GM12878 (cell line): ENCODE results near the gene GRK2. TPM values are rescaled to one million over a fixed set of nuclear protein-coding genes. Genes with fewer than 3 reads are reported as not detected.

Experiments
- ATAC-seq: fragments of 200-7000 bp; cut with Tn5 transposase; 3 replicates; pipeline ENCODE4 v1.9.1; 2020; ENCODE audit warnings: mild to moderate bottlenecking, moderate library complexity
- BruUV-seq: library from RNA; stranded (reverse); fragments of 400-500 nt; replicated peaks from 2 replicates; lab custom pipeline; 2021; lab: Mats Ljungman, UMichigan
- CTCF ChIA-PET: fragments of 300-600 bp; sonication (Branson Sonifier 250); formaldehyde crosslinking; extraction: SDS; loops from one replicate; lab custom pipeline; 2021; ENCODE audit warnings: inconsistent platforms; lab: Yijun Ruan, JAX
- POLR2A ChIA-PET: fragments of 350-600 bp; formaldehyde crosslinking; extraction: SDS; loops from one replicate; lab custom pipeline; 2021; ENCODE audit warnings: inconsistent platforms; lab: Charles Lee
- RAD21 ChIA-PET: fragments of 300-600 bp; sonication (Branson Sonifier 250); formaldehyde crosslinking; loops from one replicate; lab custom pipeline; 2023; ENCODE audit warnings: antibody characterized with exemption; ENCODE audit not compliant: unreplicated experiment; lab: Charles Lee
- SMC1A ChIA-PET: fragments of 300-600 bp; sonication (Branson Sonifier 250); formaldehyde crosslinking; loops from one replicate; lab custom pipeline; 2023; ENCODE audit not compliant: unreplicated experiment, uncharacterized antibody; lab: Charles Lee
- DNase-seq: peaks from one replicate; pipeline ENCODE4 v3.0.0-alpha.2; 2011; ENCODE audit warnings: low read depth, low spot score
- FAIRE-seq: peaks from 3 replicates; lab custom pipeline; 2011; peaks lifted over from hg19 to GRCh38; lab: Jason Lieb, UNC
- H2AFZ ChIP-seq: 2 replicates; pipeline ENCODE4 v1.6.0; 2011; ENCODE audit warnings: low read depth, low read length, control low read depth; ENCODE audit not compliant: control insufficient read depth
- H3K27ac ChIP-seq: 2 replicates; pipeline ENCODE4 v1.5.1; 2011; ENCODE audit warnings: control low read depth; ENCODE audit not compliant: control insufficient read depth, insufficient read depth
- H3K27me3 ChIP-seq, 2 experiments: replicated peaks in 1 of 2; 2 replicates each; pipeline versions ENCODE4 v1.6.0 to v1.6.1; 2011; ENCODE audit warnings: low read length in 1 of 2; ENCODE audit not compliant: control insufficient read depth in 2 of 2, insufficient read depth in 2 of 2
- H3K36me3 ChIP-seq, 2 experiments: 2 replicates each; pipeline ENCODE4 v1.5.1; 2011; ENCODE audit warnings: low read length in 1 of 2; ENCODE audit not compliant: control insufficient read depth in 2 of 2, insufficient read depth in 2 of 2
- H3K4me1 ChIP-seq: 2 replicates; pipeline ENCODE4 v1.6.1; 2011; ENCODE audit warnings: mild to moderate bottlenecking, low read length, moderate library complexity, mixed read lengths; ENCODE audit not compliant: control insufficient read depth, insufficient read depth
- H3K4me2 ChIP-seq: 2 replicates; pipeline ENCODE4 v1.6.0; 2011; ENCODE audit warnings: control low read depth; ENCODE audit not compliant: control insufficient read depth, insufficient read depth
- H3K4me3 ChIP-seq: fragments of 200-600 bp; sonication (generic); 2 replicates; pipeline ENCODE4 v1.5.1; 2016
- H3K79me2 ChIP-seq: 2 replicates; pipeline ENCODE4 v1.6.0; 2011; ENCODE audit warnings: low read length; ENCODE audit not compliant: control insufficient read depth, insufficient read depth
- H3K9ac ChIP-seq: 2 replicates; pipeline ENCODE4 v1.8.0; 2011; ENCODE audit warnings: low read length, control low read depth, mixed read lengths; ENCODE audit not compliant: control insufficient read depth, insufficient read depth
- H3K9me3 ChIP-seq: replicated peaks from 3 replicates; pipeline ENCODE4 v1.5.1; 2011; ENCODE audit warnings: mild to moderate bottlenecking, low read length; ENCODE audit not compliant: control insufficient read depth, insufficient read depth
- H4K20me1 ChIP-seq: 2 replicates; pipeline ENCODE4 v1.6.0; 2011; ENCODE audit not compliant: control insufficient read depth, insufficient read depth
- BHLHE40 ChIP-seq, 2 experiments: fragments of 450-650 bp in 1 of 2; IDR thresholded peaks; 2 replicates each; pipeline ENCODE4 v1.6.1; 2011 to 2017; ENCODE audit warnings: low read depth in 2 of 2, borderline replicate concordance in 1 of 2, improper control_type of control experiment in 1 of 2, low read length in 1 of 2, mild to moderate bottlenecking in 1 of 2
- EZH2 ChIP-seq: IDR thresholded peaks from 2 replicates; pipeline ENCODE4 v1.6.1; 2012; ENCODE audit warnings: low read depth, mild to moderate bottlenecking, control low read depth, inconsistent platforms, low read length, borderline replicate concordance; ENCODE audit not compliant: control insufficient read depth
- JUNB ChIP-seq: IDR thresholded peaks from 2 replicates; pipeline ENCODE4 v1.6.1; 2016; ENCODE audit warnings: antibody characterized with exemption, mild to moderate bottlenecking
- RELB ChIP-seq: fragments of 450-650 bp; IDR thresholded peaks from 2 replicates; pipeline ENCODE4 v1.6.1; 2017; ENCODE audit warnings: low read depth, mild to moderate bottlenecking, moderate library complexity
- SP1 ChIP-seq: IDR thresholded peaks from one replicate; pipeline ENCODE4 v1.6.1; 2011; ENCODE audit warnings: low read depth, low read length
- ZBED1 ChIP-seq: IDR thresholded peaks from 2 replicates; pipeline ENCODE4 v1.6.1; 2016; ENCODE audit warnings: borderline replicate concordance
- ZBTB11 ChIP-seq: fragments of 450-650 bp; formaldehyde crosslinking; IDR thresholded peaks from 2 replicates; pipeline ENCODE4 v1.5.0; 2022; ENCODE audit warnings: mild to moderate bottlenecking, missing genetic modification characterization
- ZBTB4 ChIP-seq: fragments of 450-650 bp; formaldehyde crosslinking; IDR thresholded peaks from 2 replicates; pipeline ENCODE4 v1.4.0; 2022; ENCODE audit warnings: mild to moderate bottlenecking, moderate library complexity
- ZNF207 ChIP-seq: fragments of 450-650 bp; IDR thresholded peaks from 2 replicates; pipeline ENCODE4 v1.6.1; 2014; ENCODE audit warnings: antibody characterized with exemption, mild to moderate bottlenecking, borderline replicate concordance
- ZZZ3 ChIP-seq: IDR thresholded peaks from 2 replicates; pipeline ENCODE4 v1.6.1; 2011; ENCODE audit warnings: low read depth; ENCODE audit not compliant: control insufficient read depth, insufficient read length
- WGBS: methylation state at CpG from one replicate; pipeline ENCODE4 v1.1.6; 2016; ENCODE audit warnings: low lambda C conversion rate; ENCODE audit not compliant: insufficient replicate concordance, insufficient coverage; ENCODE audit errors: missing lambda C conversion rate; 5-methylcytosine and 5-hydroxymethylcytosine counted together
- in situ Hi-C: fragments of 300-500 bp; cut with MboI; formaldehyde crosslinking; loops from 9 replicates; pipeline ENCODE4 v1.14.3; 2018; ENCODE audit warnings: mixed read lengths
- intact Hi-C: fragments of 100-400 bp; cut with micrococcal nuclease; formaldehyde crosslinking; loops from one replicate; pipeline ENCODE4 v1.14.2; 2022; ENCODE audit not compliant: unreplicated experiment
- polyA plus RNA-seq, 11 experiments: library from polyadenylated mRNA; depleted of rRNA in 4 of 11; unstranded in 6 of 11; stranded (reverse) in 5 of 11; fragments of >200 nt; fragmentation: Nextera tagmentation in 4 of 11; fragmentation: Illumina TruSeq in 1 of 11; extraction: Ambion mirVana in 4 of 11; extraction: Trizol in 1 of 11; gene quantifications; 1 replicate in 1 of 11; 2 replicates in 10 of 11; pipeline versions ENCODE4 v1.2.1 to v1.2.3, GENCODE V29; 2011 to 2016; ENCODE audit warnings: inconsistent platforms in 2 of 11, missing spikeins in 2 of 11, low read depth in 1 of 11
- total RNA-seq, 4 experiments: library from RNA; depleted of rRNA in 3 of 4; stranded (reverse); fragments of >200 nt in 3 of 4; fragmentation: Illumina TruSeq in 1 of 4; extraction: Trizol in 1 of 4; gene quantifications; 2 replicates each; pipeline versions ENCODE4 v1.2.1 to v1.2.3, GENCODE V29; 2013 to 2021

The GRK2 gene
- total and polyA plus RNA-seq, 10 of the 15 experiments (the other 5 are each of a cell fraction or from before 2014, with no cell fraction given), result 1.0 to 160 (median 66.1) TPM

GRCh38 chr11:67299471-67300191, 33.4 kb downstream of the GRK2 start:
- no peak overlapping the region for H3K9ac ChIP-seq
- no peaks in the 10 kb centered on the region for H4K20me1 ChIP-seq
- no TSS peak for BruUV-seq
- in situ Hi-C loops, result no loop called here
- no peak for FAIRE-seq
- 97% methylated on average over 29 of the region's 29 CpGs for WGBS
- H3K36me3 ChIP-seq, result peaks cover 11 to 22% of the 10 kb centered on the region in 2 experiments
- H3K79me2 ChIP-seq, result no peaks in the 10 kb centered on the region; the same call in 1 of the 2 replicates
- no peak for TF ChIP-seq RELB
- TF ChIP-seq ZBTB4 (CRISPR knock-in tag), result no peak
- TF ChIP-seq ZBTB11 (CRISPR knock-in tag), result no peak
- no peak for TF ChIP-seq ZNF207
- TF ChIP-seq ZZZ3, result no peak
- TF ChIP-seq JUNB, result no peak
- no peak for TF ChIP-seq ZBED1
- no peak for TF ChIP-seq EZH2
- TF ChIP-seq SP1, result no peak
- no peak for TF ChIP-seq BHLHE40 (IDR thresholded peaks at IDR 0.05; ENCODE audit: borderline replicate concordance in 1 of 2, low read depth in 2 of 2, low read length in 1 of 2)
- TF ChIP-seq, all 136 proteins: peak for 0
- ATAC-seq (no peak), DNase-seq (no peak)
- ChIA-PET POLR2A (no interaction called here), CTCF (no interaction called here), RAD21 (interaction anchor here (0.5 kb wide), 1 partner anchor 17 kb away, joined by 3 read pairs; no protein-coding TSS in a partner anchor), SMC1A (no interaction called here)
- Histone ChIP-seq H3K4me3 (no peak overlapping the region), H3K4me2 (no peak overlapping the region), H3K4me1 (no peaks in the 10 kb centered on the region), H3K9me3 (peaks cover 10% of the 10 kb centered on the region; the same call in 2 of the 3 replicates), H2AFZ (no peak overlapping the region), H3K27ac (no peak overlapping the region), H3K27me3 (no peaks in the 10 kb centered on the region)
- intact Hi-C loops, result no loop called here
